Urinary bladder (tissue), 4 donors: ENCODE measurements around the gene FAM13A. TPM values are rescaled to one million over a fixed set of nuclear protein-coding genes. Genes with fewer than 3 reads are reported as not detected.
"Not testable (repeated sequence)": the region's sequence is repeated elsewhere in the genome, so short reads cannot be mapped to it uniquely, and the experiment has no call there.

ENCODE experiments used
- DNase-seq: peaks from one replicate; pipeline ENCODE4 v3.0.0-alpha.2; 2015; ENCODE audit errors: extremely low spot score
- H3K27ac ChIP-seq: one replicate; pipeline ENCODE4 v1.5.1; 2013; ENCODE audit warnings: low read depth, mild to moderate bottlenecking, moderate library complexity
- H3K36me3 ChIP-seq: one replicate; pipeline ENCODE4 v1.6.1; 2013; ENCODE audit warnings: mild to moderate bottlenecking, moderate library complexity; ENCODE audit not compliant: insufficient read depth
- H3K4me1 ChIP-seq: one replicate; pipeline ENCODE4 v1.6.1; 2013; ENCODE audit warnings: mild to moderate bottlenecking, moderate library complexity; ENCODE audit not compliant: insufficient read depth
- H3K4me3 ChIP-seq: one replicate; pipeline ENCODE4 v1.5.1; 2013; ENCODE audit warnings: low read depth, low read length
- WGBS: extraction: QIAGEN DNeasy Blood & Tissue Kit; methylation state at CpG from one replicate; pipeline ENCODE4 v1.1.7; 2013; 5-methylcytosine and 5-hydroxymethylcytosine counted together
- polyA plus RNA-seq: library from polyadenylated mRNA; stranded (reverse); fragments of 200-250 nt; gene quantifications from one replicate; pipeline ENCODE4 v1.2.3, GENCODE V29; 2013
- total RNA-seq: library from RNA; depleted of rRNA; stranded (reverse); fragments of >200 nt; gene quantifications from one replicate; pipeline ENCODE4 v1.2.3, GENCODE V29; 2014
- donor health status: healthy with polysubstance abuse.
- donor health status: healthy.

The FAM13A gene
- total and polyA plus RNA-seq, 2 donors = 21.9 to 85.3 TPM

DNA sequence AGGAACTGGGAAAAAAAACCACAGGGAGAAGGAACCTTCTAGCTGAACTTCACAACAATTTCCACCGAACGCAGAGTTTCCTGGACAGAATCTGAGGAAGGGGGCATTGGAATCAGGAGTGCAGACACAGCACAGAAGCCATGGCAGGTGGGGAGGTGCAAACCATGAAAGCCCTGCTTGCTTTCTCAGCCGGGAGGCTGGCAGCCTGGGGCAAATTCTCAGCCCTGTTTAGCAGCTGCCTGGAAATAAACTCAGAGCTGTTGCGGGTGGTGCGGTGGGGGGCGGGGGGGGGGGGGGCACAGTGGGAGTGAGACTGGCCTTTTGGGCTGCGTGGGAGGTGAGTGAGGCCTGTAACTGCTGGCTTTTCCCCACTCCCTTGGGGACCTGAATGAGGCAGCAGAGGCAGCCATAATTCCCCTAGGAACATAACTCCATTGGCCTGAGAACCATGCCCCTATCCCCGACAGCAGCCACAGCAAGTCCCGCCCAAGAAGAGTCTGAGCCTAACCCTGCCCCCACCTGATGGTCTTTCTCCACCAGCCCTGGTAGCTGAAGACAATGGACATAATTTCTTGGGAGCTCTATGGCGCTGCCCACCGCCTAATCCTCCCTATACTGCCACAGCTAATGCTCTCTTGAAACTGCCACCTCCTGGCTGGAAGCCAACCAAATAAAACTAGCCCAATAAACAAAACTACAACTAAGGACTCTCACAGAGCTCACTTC, 176.3 kb downstream of the FAM13A start:
- no peak for DNase-seq

DNA sequence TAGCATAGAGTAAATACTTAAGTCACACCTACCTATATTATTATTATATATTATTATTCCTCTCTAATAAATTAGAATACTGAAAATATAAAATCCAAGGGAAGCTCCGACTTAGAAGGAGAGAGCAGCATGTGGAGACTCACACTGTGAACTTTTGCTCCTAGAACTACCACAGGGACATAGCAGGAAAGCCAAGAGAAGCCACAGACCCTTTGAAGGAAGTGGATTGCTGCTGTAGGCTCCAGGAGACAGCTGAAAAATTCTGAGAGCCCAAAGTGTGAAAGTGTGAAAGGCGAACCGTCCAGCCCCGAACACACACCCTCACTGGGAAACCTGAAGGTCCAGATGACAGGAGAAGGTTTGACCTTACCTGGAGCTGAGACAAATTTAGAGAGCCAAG, 177.0 kb downstream of the FAM13A start:
- no peak overlapping the region for H3K27ac ChIP-seq
- H3K36me3 ChIP-seq = no peaks in the 10 kb centered on the region
- no peak overlapping the region for H3K4me3 ChIP-seq
- DNase-seq = no peak
- H3K4me1 ChIP-seq = no peaks in the 10 kb centered on the region
- 82% methylated on average over 4 of the region's 4 CpGs for WGBS

More for the DNA sequence above, 176.3 kb downstream of the FAM13A start:
- WGBS = 69% methylated on average over 11 of the region's 11 CpGs
- no peaks in the 10 kb centered on the region for H3K36me3 ChIP-seq
- H3K4me1 ChIP-seq = no peaks in the 10 kb centered on the region
- H3K27ac ChIP-seq = no peak overlapping the region
- H3K4me3 ChIP-seq = no peak overlapping the region

DNA sequence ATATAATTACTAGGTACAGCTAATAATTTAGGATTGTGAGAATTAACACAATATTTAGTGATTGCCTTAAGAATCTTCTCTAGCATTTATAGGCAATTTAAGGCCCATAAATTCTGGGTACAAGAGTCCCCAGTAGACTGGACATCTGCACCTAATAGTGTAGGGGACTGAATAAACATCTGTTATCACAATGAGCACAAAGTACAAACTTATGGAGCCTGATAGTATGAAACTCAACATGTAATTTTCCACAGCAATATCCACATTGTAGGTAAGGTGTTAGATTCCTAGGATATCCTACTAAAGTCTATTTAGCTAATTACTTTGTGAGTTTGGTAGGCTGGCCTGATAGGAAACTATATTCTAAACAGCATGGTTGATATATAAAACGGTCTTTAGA, 178.3 kb downstream of the FAM13A start:
- 84% methylated on average over 1 of the region's 1 CpG for WGBS
- no peak for DNase-seq

DNA sequence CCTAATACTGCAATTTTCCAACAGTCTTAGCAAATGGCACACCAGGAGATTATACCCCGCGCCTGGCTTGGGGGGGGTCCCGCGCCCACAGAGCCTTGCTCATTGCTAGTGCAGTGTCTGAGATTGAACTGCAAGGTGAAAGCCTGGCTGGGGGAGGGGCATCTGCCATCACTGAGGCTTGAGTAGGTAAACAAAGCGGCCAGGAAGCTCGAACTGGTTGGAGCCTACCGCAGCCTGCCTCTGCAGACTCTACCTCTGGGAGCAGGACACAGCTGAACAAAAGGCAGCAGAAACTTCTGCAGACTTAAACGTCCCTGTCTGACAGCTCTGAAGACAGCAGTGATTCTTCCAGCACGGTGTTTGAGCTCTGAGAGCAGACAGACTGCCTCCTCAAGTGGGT, 186.6 kb downstream of the FAM13A start:
- peaks cover 2% of the 10 kb centered on the region for H3K36me3 ChIP-seq
- no peak for DNase-seq
- WGBS = 94% methylated on average over 9 of the region's 9 CpGs
- no peaks in the 10 kb centered on the region for H3K4me1 ChIP-seq
- no peak overlapping the region for H3K4me3 ChIP-seq
- H3K27ac ChIP-seq = no peak overlapping the region

More for the DNA sequence above, 178.3 kb downstream of the FAM13A start:
- Histone ChIP-seq H3K4me1 (no peaks in the 10 kb centered on the region), H3K4me3 (no peak overlapping the region), H3K27ac (no peak overlapping the region), H3K36me3 (no peaks in the 10 kb centered on the region)

DNA sequence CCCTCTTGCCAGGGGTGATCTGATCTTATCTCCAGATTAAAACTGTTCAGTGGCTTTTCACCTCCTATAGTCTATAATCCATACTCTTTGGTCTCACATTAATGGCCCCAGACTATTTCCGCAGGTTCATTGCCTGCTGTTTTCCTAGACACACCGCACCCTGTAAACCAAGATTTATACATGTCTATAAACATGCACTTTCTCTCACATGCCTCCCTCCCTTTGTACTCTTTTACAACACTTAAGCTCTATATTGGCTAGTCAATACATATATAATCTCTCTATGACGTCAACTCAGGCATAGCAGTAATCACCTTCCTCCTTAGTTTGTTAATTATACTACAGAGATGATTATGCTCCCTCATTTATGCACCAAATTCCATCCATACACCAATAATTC, 188.5 kb downstream of the FAM13A start:
- H3K36me3 ChIP-seq = peaks cover 2% of the 10 kb centered on the region
- H3K4me3 ChIP-seq = no peak overlapping the region
- peaks cover under 1% of the 10 kb centered on the region for H3K4me1 ChIP-seq
- 87% methylated on average over 3 of the region's 3 CpGs for WGBS
- no peak overlapping the region for H3K27ac ChIP-seq
- DNase-seq = no peak

DNA sequence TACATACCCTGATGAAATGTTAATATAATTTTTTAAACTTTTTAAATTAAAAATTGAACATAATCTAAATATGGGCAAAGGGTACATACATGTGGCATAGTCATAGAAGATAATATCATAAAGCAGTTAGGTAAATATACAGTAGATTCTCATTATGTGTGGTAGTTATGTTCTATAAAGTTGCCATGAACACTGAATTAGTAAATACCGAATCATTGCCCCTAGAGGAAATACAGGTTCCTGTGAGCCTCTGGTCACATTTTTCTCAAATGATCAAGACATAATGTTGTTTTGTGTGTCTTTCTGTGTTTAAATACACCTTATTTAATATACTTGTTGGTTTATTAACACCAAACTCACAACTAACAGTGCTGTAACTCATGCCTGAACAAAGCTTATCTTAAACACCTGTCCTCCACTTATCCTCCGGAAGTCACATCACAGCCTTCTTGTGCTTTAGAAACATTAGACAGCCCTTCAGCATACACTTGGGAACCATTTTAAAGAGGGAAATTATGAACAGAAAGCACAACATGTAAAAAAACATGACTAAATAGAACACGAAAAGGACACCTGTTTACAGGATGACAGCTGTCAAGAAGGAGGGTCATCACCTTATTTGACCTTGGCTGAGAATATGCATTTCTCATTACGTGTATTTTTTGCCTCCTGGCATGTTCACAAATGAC, 190.0 kb downstream of the FAM13A start:
- Histone ChIP-seq H3K4me3 (no peak overlapping the region), H3K36me3 (peaks cover 2% of the 10 kb centered on the region), H3K4me1 (peaks cover 1% of the 10 kb centered on the region), H3K27ac (no peak overlapping the region)
- 59% methylated on average over 4 of the region's 4 CpGs for WGBS
- no peak for DNase-seq

DNA sequence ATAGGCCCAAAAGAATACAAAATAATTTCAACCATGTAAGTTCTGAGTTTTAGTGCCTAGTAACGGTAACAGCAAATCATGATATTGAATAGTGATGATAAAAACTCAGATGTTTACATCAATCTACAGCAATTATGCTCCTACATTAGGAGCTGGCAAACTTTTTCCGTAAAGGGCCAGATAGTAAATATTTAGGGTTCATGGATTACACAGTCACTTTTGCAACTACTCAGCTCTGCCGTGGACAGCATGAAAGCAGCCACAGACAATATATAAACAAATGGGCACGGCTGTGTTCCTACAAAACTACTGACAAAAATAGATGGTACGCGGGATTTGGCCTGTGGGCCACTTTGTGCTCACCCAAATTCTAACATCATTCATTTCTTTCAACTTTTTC, 191.5 kb downstream of the FAM13A start:
- WGBS = 41% methylated on average over 6 of the region's 6 CpGs
- DNase-seq = no peak
- Histone ChIP-seq H3K4me1 (peaks cover 1% of the 10 kb centered on the region), H3K4me3 (no peak overlapping the region), H3K36me3 (peaks cover 2% of the 10 kb centered on the region), H3K27ac (no peak overlapping the region)

DNA sequence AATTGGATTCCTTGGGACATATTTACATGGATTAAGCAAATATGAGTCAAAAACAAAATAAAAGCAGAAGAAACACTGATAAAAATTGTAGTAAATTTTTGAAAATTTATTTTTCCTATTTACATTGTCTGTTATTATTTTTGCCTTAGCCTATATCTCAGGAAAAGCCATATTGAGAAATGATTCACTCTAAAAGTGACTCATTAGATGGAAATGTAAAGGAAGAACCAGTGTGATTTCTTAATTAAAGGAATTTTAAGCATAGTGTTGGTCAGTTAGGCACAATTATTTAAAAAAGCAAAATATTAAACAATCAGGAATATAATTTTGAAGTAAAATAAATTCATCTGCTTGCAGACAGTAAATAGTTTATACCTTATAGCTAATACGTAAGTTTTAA, 191.9 kb downstream of the FAM13A start:
- DNase-seq = no peak
- H3K4me1 ChIP-seq = peaks cover 1% of the 10 kb centered on the region
- no peak overlapping the region for H3K27ac ChIP-seq
- peaks cover 2% of the 10 kb centered on the region for H3K36me3 ChIP-seq
- 84% methylated on average over 1 of the region's 1 CpG for WGBS
- no peak overlapping the region for H3K4me3 ChIP-seq

DNA sequence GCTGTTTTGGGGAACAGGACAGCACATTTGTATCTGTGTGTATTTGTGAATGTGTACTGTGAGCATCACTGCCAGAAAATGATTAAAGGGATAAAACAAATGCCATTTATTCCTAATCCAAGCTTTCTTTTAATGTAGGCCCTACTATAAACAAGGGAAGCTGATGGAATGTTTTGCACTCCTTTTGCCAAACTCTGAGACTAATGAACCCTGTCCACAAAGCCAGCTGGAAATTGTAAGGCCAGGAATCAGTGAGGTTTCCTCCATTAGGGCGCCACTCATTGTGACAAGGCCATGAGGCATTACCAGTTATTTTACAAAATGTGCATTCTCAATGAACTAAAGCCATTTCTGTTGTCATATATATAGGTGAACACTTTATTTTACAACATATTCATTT, 196.4 kb downstream of the FAM13A start:
- Histone ChIP-seq H3K4me1 (peaks cover 1% of the 10 kb centered on the region), H3K27ac (no peak overlapping the region), H3K36me3 (no peaks in the 10 kb centered on the region), H3K4me3 (no peak overlapping the region)
- 49% methylated on average over 1 of the region's 1 CpG for WGBS
- no peak for DNase-seq

DNA sequence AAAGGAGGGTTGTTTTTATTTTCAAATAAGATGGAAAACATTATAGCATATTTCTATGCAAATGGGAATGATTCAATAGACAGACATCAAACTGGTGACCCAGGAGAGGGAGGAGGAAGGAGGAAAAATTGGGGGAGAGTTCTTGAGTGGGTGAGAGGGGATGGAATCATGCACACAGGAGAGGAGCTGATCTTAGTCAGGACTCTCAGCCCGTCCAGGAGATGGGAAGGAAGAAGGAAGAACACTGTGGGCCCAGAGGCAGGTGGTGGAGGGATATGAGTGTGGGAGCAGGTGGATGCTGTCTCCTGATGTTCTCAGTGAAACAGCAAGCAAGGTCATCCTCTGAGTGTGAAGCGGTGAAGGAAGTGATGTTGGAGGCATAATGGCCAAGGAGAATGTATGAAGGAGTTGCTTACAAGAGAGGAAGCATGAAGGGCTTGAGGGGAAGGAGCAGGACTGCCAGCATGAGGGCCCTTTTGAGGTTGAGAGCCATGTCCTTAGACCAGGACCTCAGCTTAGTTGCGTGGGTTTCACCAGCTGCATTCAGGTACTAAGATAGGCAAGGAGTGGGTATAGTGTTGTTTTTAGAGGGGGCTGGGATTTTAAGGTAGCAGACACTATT, 197.7 kb downstream of the FAM13A start:
- no peak overlapping the region for H3K27ac ChIP-seq
- WGBS = 86% methylated on average over 3 of the region's 3 CpGs
- peaks cover 1% of the 10 kb centered on the region for H3K4me1 ChIP-seq
- H3K36me3 ChIP-seq = no peaks in the 10 kb centered on the region
- no peak overlapping the region for H3K4me3 ChIP-seq
- no peak for DNase-seq

DNA sequence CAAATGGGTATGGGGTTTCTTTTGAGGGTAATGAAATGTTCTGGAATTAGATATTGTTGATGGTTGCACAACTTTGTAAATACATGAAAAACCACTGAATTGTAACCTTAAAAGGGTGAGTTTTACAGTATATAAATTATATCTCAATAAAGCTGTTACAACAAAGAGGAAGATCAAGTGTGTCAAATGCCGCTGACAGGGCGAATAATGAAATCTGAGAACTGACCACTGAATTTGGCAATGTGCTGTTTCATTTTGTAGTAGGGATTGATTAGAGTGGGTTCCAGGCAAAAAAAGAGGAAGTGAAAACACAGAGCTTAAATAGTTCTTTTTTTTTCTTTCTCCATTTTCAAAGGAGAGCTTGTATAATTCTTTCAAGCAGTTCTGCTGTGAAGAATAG, 198.2 kb downstream of the FAM13A start:
- DNase-seq = no peak
- WGBS = 71% methylated on average over 2 of the region's 2 CpGs
- no peaks in the 10 kb centered on the region for H3K36me3 ChIP-seq

DNA sequence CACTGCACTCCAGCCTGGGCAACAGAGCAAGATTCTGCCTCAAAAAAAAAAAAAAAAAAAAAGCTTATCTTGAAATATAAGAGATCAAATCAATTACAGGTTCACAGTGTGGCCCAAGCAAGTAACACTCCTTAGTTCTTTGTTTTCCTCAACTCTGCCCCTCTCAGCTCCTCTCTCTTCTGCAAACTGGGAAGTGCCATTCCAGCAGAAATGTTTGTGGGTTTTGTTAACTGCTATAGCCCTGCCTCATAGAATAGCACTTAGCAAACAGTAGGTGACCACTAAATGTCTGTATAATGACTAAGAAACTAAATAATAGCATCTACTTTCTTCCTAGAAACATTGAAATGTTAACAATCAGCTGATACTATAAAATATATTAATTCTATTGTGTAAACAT, 199.4 kb downstream of the FAM13A start:
- H3K27ac ChIP-seq = no peak overlapping the region
- DNase-seq = no peak
- H3K4me3 ChIP-seq = no peak overlapping the region
- no peaks in the 10 kb centered on the region for H3K36me3 ChIP-seq
- no peaks in the 10 kb centered on the region for H3K4me1 ChIP-seq

More for the DNA sequence above, 198.2 kb downstream of the FAM13A start:
- Histone ChIP-seq H3K4me3 (no peak overlapping the region), H3K4me1 (peaks cover 1% of the 10 kb centered on the region), H3K27ac (no peak overlapping the region)

DNA sequence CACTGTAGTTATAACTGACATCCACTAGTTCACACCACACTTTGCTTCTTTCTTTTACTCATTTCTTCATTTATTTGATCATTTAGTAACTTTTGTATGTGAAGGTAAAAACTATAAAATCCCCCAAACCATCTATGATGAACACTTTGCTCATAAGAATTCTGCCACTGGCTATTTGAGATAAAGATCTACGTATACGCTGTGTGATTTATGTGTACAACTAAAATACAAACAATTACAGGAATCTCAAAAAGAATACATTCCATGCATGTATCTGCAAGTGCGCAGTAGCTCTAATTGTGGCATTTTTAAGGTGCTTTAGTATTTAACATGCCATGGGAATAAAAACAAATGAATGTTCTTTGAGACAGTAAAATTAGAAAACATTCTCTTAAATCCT, 202.5 kb downstream of the FAM13A start:
- H3K4me3 ChIP-seq = no peak overlapping the region
- DNase-seq = no peak
- H3K27ac ChIP-seq = no peak overlapping the region
- 87% methylated on average over 3 of the region's 3 CpGs for WGBS
- no peaks in the 10 kb centered on the region for H3K4me1 ChIP-seq
- H3K36me3 ChIP-seq = no peaks in the 10 kb centered on the region

DNA sequence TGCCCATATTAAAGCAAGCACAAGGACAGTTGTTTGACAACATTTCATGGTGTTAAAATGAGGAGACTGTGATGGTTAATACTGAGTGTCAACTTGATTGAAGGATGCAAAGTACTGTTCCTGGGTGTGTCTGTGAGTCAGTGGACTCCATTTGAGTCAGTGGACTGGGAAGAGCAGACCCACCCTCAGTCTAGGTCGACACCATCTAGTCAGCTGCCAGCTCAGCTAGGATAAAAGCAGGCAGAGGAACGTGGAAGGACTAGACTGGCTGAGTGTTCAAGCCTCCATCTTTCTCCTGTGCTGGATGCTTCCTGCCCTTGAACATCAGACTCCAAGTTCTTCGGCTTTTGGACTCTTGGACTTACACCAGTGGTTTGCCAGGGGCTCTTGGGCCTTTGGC, 203.4 kb downstream of the FAM13A start:
- H3K36me3 ChIP-seq, H3K4me1 ChIP-seq, DNase-seq, H3K27ac ChIP-seq, H3K4me3 ChIP-seq: not testable (repeated sequence)
- WGBS = 96% methylated on average over 3 of the region's 3 CpGs
